Urothelium cell line (cell line): ENCODE data around the gene ZFYVE16.
"Not testable (repeated sequence)": the region's sequence is repeated elsewhere in the genome, so short reads cannot be mapped to it uniquely, and the experiment has no call there.

Source experiments
- DNase-seq: peaks from one replicate; pipeline ENCODE4 v3.0.0; 2011; ENCODE audit warnings: low spot score, mixed read lengths
- FAIRE-seq: peaks from 2 replicates; lab custom pipeline; 2011; peaks lifted over from hg19 to GRCh38; lab: Jason Lieb, UNC

Gene ZFYVE16

DNA sequence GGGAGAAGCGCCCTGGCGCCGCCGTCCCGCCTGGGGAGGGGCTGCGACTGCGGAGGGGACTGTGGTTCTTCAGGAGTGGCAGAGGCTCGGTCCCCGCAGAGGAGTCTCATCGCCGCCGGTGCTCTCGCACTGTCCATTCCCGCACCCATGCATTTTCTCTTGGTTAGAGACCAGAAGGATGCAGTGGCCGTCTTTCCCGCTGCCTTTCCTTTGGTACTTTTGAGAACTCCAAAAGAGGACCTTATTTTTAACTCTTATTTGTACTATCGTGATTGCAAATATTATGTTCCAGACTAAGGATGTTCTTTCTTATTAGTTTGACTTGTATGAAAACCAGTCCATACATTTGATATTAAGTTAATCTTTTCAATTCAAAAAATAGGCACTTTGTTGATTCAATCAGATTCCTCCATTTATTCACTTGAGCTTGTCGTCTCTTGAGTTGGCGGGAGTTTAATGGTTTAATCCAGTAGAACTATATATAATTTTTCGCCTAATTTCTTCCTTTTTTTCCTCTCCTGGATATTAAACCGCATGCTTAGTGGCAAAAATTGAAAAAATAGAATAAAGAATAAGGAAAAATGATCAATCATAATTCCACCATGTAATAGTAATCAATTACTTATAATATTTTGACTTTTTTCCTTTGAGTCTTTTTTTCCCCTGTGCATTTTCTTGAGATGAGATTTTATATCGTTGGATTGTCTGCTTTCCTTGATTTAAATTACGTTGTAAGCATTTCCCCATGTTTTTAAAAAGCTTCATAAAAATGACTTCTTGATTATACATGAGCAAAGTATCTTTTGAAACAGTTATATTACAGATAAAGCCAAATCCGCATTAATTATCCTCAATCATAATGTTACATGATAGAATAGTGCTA, 861 bp downstream of the ZFYVE16 start:
- DNase-seq (peak; percentile 77), FAIRE-seq (no peak)

DNA sequence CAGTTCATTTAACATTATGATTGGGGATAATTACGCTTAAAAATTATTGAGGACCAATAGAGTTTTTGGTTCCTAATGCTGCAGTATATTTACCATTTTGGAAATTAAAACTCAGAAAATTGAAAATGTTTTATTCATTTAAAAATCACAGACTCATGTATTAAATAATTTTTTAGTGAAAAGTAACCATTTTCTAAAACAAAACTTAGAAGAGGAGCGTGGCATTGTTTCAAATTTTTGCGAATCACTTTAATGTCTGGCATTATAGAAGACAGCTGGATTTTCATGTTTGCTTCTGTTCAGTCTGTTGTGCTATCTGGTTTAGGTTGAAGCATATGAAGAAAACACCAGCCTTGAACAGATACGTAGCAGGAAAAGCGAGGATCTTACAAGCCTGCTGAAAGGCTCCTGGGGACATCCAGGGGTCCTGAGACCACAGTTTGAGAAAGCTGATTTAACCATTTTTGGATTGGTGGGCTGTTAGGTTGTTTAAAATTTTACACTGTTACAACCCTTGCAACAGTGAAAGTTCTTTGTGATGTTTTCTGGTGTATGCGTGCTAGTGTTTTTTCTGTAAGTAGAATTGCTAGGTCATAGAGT, 1.6 kb downstream of the ZFYVE16 start:
- no peak for FAIRE-seq

DNA sequence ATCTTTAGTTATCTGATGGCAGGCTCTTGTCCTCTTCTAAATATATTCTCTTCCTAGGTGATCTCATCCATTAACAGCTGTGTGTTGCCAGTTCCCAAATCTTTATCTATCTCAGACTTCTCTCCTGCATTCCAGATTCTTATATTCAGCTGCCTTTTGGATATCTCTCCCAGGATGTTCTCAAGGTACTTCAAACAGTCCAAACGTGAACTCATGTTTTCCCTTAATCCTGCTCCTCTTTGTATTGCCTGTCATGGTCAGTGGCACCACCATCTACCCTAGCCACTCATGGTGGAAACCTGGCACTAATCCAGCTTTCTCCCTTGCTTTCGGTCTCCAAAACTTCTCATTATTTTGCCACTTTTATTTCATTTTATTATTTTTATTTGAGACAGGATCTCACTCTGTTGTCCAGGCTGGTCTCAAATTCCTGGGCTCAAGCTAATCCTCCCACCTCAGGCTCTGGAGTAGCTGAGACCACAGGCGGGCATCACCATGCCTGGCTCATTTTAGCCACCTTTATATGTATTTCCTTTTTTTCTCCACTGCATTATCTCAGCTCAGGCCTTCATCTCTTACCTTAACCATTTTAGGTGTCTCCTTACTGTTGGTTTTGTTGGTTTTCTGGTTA, 3.8 kb downstream of the ZFYVE16 start:
- FAIRE-seq, result no peak

More for the DNA sequence above, 1.6 kb downstream of the ZFYVE16 start:
- no peak for DNase-seq

DNA sequence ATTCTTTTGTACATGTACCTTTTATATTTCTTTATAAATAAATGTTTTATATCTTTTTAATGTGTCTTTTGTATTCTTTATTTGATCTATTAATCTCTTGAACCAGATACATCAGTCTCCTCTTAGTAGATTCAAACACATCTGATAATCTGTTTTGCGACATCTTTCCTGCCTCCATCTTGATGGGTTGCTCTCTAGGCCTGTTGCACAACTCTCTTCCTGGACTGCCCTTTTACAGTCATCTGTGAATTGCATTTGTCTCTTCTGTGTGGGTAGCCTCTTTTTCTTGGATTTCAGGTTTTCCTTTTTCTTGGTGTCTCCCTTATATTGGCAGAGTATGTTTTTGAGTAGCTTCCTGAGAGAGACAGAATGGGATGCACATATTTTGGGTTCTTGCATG, 6.2 kb downstream of the ZFYVE16 start:
- DNase-seq, result no peak
- no peak for FAIRE-seq

More for the DNA sequence above, 3.8 kb downstream of the ZFYVE16 start:
- DNase-seq, result no peak

DNA sequence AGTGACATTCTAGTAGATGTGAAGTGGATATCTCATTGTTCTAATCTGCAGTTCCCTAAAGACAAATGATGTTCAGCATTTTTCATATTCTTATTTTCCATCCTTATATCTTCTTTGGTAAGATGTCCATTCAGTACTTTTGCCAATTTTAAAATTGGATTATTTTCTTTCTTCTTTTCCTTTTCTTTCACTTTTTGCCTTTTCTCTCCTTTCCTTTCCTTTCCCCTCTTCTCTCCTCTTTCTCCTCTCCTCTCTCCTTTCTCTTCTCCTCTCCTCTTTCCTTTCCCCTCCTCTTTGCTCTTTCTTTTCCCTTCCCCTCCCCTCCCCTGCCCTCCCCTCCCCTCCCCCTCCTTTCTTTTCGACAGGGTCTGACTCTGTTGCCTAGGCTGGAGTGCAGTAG, 10.1 kb downstream of the ZFYVE16 start:
- FAIRE-seq, result no peak

DNA sequence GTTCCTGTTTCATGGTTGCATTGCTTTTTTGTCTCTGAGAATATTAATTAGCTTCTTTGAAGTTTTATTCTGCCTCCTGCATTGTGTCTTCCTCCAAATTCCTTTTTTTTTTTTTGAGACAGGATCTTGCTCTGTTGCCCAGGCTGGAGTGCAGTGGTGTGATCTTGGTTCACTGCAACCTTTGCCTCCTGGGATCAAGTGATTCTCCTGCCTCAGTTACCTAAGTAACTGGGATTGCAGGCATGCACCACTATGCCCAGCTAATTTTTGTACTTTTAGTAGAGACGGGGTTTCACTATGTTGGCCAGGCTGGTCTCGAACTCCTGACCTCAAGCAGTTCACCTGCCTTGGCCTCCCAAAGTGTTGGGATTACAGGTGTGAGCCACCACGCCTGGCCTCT, 16.5 kb downstream of the ZFYVE16 start:
- not testable (repeated sequence) for FAIRE-seq, DNase-seq

More for the DNA sequence above, 10.1 kb downstream of the ZFYVE16 start:
- no peak for DNase-seq

DNA sequence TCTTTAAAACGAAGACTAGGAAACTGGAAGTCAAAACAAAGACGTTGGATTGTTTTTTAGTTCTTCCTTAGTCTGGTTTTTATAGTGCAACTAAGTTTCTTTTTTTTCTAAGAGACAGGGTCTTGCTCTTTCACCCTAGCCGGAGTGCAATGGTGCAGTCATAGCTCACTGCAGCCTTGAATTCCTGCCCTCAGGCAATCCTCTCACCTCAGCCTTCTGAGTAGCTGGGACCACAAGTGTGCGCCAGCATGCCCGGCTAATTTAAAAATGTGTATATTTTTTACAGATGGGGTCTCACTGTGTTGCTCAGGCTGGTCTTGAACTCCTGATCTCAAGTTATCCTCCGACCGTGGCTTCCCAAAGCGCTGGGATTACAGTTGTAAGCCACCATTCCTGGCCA, 27.6 kb downstream of the ZFYVE16 start:
- FAIRE-seq (no peak), DNase-seq (no peak)

DNA sequence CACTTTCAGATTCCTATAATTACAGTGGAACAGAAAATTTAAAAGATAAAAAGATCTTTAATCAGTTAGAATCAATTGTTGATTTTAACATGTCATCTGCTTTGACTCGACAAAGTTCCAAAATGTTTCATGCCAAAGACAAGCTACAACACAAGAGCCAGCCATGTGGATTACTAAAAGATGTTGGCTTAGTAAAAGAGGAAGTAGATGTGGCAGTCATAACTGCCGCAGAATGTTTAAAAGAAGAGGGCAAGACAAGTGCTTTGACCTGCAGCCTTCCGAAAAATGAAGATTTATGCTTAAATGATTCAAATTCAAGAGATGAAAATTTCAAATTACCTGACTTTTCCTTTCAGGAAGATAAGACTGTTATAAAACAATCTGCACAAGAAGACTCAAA, 29.5 kb downstream of the ZFYVE16 start:
- FAIRE-seq, result no peak
- DNase-seq, result no peak

DNA sequence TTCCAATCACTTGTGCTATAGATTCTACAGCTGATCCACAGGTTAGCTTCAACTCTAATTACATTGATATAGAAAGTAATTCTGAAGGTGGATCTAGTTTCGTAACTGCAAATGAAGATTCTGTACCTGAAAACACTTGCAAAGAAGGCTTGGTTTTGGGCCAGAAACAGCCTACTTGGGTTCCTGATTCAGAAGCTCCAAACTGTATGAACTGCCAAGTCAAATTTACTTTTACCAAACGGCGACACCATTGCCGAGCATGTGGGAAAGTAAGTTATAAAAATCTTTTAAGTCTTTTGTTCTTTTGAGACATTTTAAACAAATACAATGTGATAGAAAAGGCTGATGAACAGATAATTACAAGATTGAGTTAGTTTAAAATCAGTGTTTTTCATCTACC, 30.9 kb downstream of the ZFYVE16 start:
- DNase-seq (no peak), FAIRE-seq (no peak)

DNA sequence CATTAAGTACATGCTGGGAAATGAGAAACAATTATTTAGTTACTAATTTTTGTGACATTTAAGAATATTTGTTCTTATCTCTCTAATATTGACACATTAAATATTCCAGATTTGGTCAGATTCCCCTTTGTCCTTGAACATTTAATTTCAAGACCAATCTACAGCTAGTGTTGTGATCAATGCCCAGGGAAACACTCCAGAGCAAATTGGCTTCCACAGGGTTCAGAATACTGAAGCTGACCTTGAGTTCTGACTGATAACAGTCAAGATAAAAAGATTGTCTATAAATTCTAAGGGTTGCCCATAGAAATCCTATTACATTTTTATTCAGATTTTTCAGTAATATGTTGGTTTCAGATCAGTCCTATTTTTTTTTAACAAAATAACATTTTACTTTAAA, 31.3 kb downstream of the ZFYVE16 start:
- no peak for FAIRE-seq
- DNase-seq, result no peak

DNA sequence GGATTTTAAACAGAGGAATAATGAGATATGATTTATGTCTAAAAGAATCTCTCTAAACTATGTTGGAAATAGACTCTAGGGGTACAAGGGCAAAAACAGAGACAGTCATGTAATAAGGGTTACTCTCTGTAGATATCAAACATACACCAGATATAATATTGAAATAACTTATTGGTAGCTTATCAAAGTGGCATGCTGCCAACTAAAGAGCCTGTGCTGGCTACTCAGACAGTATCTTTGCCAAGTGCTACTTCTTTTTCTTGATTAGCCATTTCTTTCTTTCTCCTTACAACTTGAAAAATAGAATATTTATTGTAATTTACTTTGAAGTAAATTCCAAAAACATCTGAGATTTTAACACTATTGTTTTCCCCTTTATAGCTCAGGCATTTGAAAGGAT, 34.9 kb downstream of the ZFYVE16 start:
- DNase-seq (no peak), FAIRE-seq (no peak)

DNA sequence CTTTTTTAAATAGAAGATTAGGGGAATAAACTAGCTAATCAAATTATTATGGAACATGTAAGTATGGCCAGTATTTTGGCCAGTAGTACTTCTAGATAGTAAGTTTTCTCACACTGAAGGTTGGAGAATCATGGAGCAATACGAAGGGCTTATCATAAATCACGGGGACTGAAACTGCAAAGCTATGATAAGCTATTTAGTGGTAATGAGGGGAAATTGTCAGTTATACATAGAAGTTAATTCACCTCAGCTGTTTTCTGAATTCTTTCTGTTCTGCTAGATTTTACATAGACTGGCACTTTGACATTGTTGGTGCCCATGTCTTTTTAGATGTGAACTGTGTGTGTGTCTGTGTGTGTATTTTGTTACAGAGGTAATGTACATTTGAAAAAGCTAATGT, 45.5 kb downstream of the ZFYVE16 start:
- no peak for FAIRE-seq

DNA sequence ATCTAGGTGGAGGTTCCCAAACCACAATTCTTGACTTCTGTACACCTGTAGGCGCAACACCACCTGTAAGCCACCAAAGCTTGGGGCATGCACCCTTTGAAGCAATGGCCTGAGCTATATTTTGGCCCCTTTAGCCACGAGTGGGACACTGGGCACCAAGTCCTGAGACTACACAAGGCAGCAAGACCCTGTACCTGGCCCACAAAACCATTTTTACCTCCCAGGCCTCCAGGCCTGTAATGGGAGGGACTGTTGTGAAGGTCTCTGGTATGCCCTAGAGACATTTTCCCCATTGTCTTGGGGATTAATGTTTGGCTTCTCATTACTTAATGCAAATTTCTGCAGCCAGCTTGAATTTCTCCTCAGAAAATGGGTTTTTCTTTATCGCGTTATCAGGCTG, 55.4 kb downstream of the ZFYVE16 start:
- FAIRE-seq, result no peak
- DNase-seq, result no peak

More for the DNA sequence above, 45.5 kb downstream of the ZFYVE16 start:
- DNase-seq, result no peak

DNA sequence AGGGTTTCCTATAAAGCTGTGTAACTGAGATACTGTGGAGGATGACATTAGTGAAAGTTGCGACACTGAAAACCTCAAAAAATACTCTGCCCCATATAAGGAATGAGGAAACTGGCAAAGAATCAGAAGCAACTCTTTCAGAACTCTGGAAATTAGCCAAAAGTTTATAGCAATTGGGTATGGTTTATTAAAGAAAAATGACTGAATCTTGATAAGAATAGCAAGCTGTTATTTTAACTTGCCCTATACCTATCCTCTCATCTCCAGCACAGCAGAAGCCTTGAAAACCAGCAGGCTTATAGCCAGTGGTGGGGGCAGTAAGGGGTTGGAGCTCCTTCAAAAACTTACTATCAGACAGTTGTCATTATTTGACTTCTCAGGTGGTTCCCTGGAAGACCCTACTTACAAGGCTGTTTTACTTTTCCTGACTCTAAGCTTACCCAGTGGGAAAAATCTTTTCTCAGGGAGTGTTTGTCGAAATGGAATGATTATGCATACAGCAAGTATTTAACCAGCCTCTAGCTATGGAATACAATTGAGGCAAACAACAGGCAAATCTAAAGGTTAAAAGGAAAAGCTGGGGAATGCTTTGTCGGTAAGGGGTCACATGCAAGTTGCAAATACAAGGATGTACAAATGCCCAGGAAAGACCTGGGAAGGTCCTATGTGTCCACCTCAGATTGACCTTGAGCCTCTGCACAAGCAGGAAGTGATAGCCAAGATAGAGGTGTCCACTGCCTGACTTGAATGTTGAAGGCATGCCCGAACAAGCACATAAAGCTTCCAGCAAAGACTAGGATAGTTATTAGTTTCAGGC, 59.0 kb downstream of the ZFYVE16 start:
- FAIRE-seq (no peak), DNase-seq (no peak)

DNA sequence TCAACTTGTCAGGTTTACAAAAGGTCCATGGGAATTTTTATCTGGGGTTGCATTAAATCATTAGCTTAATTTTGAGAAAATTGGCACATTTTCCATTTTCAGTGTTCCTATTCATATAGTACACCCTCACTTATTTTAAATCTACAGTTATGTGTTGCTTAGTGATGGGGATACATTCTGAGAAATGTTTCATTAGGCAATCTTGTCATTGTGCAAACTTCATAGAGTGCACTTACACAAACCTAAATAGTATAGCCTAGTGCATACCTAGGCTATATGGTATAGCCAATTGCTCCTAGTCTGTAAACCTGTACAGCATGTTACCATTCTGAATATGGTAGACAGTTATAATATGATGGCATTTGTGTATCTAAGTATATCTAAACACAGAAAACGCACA, 60.3 kb downstream of the ZFYVE16 start:
- FAIRE-seq, result no peak
- DNase-seq, result no peak

DNA sequence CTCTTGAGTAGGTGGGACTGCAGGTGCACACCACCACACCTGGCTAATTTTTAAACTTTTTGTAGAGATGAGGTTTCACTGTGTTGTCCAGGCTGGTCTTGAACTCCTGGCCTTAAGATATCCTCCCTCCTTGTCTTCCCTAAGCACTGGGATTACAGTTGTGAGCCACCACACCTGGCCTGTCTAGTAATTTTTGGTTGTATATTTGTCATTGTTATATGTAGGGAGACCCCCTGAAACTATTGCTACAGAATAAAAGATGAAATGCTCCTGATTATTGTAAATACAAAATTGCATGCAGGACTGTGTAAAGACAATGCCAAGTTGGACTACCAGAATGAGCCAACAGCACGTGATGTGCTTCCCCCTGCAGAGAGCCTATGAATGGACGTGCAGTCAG, 62.8 kb downstream of the ZFYVE16 start:
- not testable (repeated sequence) for FAIRE-seq, DNase-seq

DNA sequence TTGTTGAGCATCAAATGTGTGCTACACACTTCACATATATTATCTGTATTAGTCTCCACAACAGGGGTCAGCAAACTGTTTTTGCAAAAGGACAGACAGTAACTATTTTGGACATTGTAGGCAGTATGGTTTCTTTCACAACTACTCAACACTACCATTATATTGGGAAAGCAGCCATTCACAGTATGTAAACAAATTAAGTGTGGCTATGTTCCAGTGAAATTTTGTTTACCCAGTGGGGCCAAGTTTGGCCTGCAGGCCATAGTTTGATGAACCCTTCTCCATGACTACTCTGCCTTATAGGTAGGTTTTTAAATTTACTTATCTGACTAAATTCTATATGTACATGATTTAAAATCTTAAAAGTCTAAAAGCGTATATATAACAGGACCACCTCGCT, 67.1 kb downstream of the ZFYVE16 start:
- FAIRE-seq (no peak), DNase-seq (no peak)

DNA sequence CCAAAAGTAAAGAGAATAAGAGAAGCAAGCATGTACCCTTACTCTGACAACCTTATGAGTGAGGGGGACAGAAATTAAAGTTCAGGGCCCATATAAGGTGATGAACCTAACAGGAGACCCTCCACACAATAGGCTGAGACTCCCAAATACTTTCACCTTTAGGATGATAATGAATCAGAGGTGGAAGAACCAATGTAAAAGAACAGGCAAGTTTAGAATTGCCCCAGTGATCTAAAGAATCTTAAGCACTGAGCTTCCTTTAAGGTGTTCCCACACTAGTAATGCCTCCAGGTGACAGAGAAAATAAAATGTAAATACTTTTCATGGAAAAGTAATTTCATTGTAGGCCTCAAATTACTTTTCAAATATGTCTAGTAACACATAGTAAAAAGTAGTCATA, 71.8 kb downstream of the ZFYVE16 start:
- no peak for DNase-seq
- no peak for FAIRE-seq

DNA sequence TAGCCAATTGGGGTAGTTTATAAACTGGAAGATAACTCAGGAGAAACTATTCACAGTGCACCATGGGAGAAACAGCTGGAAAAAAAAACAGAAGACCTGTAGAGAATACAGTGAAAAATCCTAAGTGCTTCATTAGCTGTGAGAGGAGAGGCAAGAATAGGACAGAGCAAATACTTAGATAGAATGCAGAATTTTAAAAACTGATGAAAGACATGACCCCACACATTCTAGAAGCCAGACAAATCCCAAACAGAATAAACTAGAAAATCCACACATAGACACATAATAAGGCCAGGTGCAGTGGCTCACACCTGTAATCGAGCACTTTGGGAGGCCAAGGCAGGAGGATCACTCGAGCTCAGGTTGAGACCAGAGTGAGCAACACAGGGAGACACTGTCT, 72.5 kb downstream of the ZFYVE16 start:
- DNase-seq, result no peak
- no peak for FAIRE-seq

DNA sequence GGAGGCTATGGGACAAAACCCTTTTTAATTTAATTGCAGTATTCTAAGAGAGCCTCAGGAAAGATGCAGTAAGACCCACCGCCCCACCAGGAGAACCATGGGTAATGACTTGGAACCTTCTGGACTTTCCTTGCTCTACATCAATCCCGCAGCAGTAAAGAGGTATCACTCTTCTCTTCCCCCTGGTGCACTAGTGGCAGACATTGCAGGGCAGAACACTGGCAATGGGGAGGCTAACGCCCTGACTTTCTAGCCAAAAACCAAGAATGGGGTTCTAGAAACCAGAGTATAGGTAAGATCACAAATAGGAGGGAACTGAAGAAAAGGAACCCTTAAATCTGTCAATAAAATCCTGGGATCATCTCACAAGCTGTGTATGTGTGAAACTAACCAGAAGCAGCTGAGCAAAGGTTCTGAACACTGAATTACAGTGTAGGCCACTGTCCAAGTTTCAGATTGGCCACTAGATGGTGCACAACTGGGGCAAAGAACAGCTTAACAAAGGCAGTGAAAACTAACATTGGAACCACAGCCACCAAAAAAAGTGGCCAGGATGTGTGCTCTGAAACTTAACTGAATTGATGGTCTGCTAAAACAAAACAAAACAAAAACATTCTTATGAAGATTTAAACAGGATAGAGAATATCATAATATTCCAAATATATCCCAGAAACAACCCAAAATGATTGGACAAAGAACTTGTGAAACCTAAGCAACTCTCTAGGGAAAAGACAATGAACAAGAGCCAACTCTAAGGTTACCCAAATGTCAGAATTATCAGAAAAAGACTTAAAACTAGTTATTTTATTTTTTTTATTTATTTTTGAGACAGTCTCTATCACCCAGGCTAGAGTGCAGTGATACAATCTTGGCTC, 73.4 kb downstream of the ZFYVE16 start:
- FAIRE-seq (no peak), DNase-seq (peak; percentile 62)
